Suprapubic skin (tissue), 4 donors: ENCODE data around the gene LOXHD1. TPM values are rescaled to one million over a fixed set of nuclear protein-coding genes. Genes with fewer than 3 reads are reported as not detected.

Experiments
- DNase-seq, 2 donors: peaks; one replicate each; pipeline ENCODE4 v3.0.0-alpha.2; 2019; ENCODE audit warnings: low spot score in 2 of 2
- H3K27ac ChIP-seq: fragments of 200-600 bp; sonication (generic); one replicate; pipeline ENCODE4 v1.5.1; 2019
- H3K27me3 ChIP-seq: fragments of 200-600 bp; sonication (generic); one replicate; pipeline ENCODE4 v1.5.1; 2019
- H3K36me3 ChIP-seq: fragments of 200-600 bp; sonication (generic); one replicate; pipeline ENCODE4 v1.5.1; 2019
- H3K4me1 ChIP-seq: fragments of 200-600 bp; sonication (generic); one replicate; pipeline ENCODE4 v1.5.1; 2019
- H3K4me3 ChIP-seq: fragments of 200-600 bp; sonication (generic); one replicate; pipeline ENCODE4 v1.5.1; 2019; ENCODE audit warnings: mild to moderate bottlenecking
- H3K9me3 ChIP-seq: fragments of 200-600 bp; sonication (generic); one replicate; pipeline ENCODE4 v1.5.1; 2019
- EP300 ChIP-seq: sonication (generic); formaldehyde crosslinking; IDR thresholded peaks from one replicate; pipeline ENCODE4 v1.6.1; 2017; ENCODE audit warnings: antibody characterized with exemption
- POLR2A ChIP-seq, 2 donors: fragments of 450-650 bp; IDR thresholded peaks; one replicate each; pipeline ENCODE4 v1.6.1; 2017; ENCODE audit warnings: antibody characterized with exemption in 2 of 2, mild to moderate bottlenecking in 2 of 2, moderate library complexity in 2 of 2
- POLR2AphosphoS5 ChIP-seq, 3 donors: sonication (generic); formaldehyde crosslinking; IDR thresholded peaks; one replicate each; pipeline ENCODE4 v1.6.1; 2017; ENCODE audit warnings: antibody characterized with exemption in 3 of 3
- WGBS: methylation state at CpG from one replicate; pipeline ENCODE4 v1.1.5; 2018; 5-methylcytosine and 5-hydroxymethylcytosine counted together
- total RNA-seq, 4 donors: library from RNA; depleted of rRNA; stranded (reverse); fragments of >200 nt; gene quantifications; one replicate each; pipeline ENCODE4 v1.1.0, GENCODE V29; 2016
- TF ChIP-seq, protein P1 (sequence below), 2 donors: fragments of 200-600 bp in 1 of 2; fragments of 450-650 bp in 1 of 2; sonication (generic) in 1 of 2; IDR thresholded peaks; one replicate each; pipeline ENCODE4 v1.5.1; 2016 to 2019; ENCODE audit warnings: antibody characterized with exemption in 2 of 2, mild to moderate bottlenecking in 1 of 2, moderate library complexity in 1 of 2

The LOXHD1 gene
- total RNA-seq, 4 donors from 2014 or later = 0.16 to 0.30 (median 0.18) TPM; not detected in 1

DNA sequence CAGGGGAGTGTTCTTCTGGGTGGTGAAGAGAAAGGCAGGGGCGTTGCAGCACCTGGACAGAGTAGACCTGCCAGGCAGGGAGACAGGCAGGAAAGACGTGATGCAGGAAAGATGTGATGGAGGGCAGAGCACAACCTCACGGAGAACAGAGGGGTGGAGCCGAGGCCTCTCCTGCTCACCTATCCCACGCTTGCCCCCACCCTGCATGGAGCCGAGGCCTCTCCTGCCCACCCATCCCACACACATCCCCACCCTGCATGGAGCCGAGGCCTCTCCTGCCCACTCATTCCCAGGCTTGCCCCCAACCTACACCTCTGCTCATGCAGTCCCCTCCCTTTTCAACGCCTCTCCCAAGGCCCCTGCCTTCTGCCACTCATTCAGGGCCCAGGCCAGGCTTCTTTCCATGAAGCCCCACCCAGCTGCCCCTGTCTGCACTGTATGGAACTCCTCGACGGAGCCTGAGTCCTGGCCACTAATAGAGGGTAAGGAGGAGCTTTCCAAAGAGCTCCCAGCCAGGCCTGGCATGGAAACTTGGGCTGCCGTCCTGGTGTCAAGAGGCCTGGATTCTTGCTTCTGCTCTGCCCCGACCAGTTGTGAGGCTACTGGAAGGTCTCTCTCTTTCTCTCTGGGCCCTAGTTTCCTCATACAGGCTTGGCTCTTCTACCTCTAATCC, 32.0 kb upstream of the LOXHD1 start:
- DNase-seq = no peak
- TF ChIP-seq EP300 (no peak), POLR2A (IDR thresholded peaks at IDR 0.05) (no peak)
- TF ChIP-seq, protein P1, sequence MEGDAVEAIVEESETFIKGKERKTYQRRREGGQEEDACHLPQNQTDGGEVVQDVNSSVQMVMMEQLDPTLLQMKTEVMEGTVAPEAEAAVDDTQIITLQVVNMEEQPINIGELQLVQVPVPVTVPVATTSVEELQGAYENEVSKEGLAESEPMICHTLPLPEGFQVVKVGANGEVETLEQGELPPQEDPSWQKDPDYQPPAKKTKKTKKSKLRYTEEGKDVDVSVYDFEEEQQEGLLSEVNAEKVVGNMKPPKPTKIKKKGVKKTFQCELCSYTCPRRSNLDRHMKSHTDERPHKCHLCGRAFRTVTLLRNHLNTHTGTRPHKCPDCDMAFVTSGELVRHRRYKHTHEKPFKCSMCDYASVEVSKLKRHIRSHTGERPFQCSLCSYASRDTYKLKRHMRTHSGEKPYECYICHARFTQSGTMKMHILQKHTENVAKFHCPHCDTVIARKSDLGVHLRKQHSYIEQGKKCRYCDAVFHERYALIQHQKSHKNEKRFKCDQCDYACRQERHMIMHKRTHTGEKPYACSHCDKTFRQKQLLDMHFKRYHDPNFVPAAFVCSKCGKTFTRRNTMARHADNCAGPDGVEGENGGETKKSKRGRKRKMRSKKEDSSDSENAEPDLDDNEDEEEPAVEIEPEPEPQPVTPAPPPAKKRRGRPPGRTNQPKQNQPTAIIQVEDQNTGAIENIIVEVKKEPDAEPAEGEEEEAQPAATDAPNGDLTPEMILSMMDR (IDR thresholded peaks at IDR 0.05) = no peak
- Histone ChIP-seq H3K9me3 (no peaks in the 10 kb centered on the region), H3K36me3 (no peaks in the 10 kb centered on the region), H3K27ac (no peak overlapping the region), H3K4me3 (no peak overlapping the region), H3K27me3 (no peaks in the 10 kb centered on the region), H3K4me1 (no peaks in the 10 kb centered on the region)
- WGBS = 73% methylated on average over 12 of the region's 12 CpGs

DNA sequence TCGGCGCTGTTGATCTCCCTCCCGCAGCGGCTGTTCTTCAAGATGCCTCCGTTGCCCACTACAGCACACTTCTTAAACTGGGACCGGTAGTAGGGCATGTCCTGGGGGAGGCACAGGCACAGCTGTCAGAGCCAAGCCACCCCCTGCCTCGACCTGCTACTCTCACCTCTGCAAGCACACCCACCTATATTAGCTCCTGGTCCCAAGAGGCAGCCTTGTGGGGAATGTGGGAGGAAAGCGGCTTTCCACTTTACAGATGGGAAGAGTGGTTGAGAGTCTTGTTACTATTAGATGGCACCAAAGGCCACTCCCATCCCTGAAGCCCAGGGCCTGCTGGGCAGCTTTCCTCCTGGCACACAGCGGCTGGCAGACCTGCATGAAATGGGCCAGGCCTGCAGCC, 29.2 kb upstream of the LOXHD1 start:
- DNase-seq = no peak
- no peaks in the 10 kb centered on the region for H3K4me1 ChIP-seq
- no peaks in the 10 kb centered on the region for H3K27me3 ChIP-seq
- H3K27ac ChIP-seq = no peak overlapping the region
- no peaks in the 10 kb centered on the region for H3K9me3 ChIP-seq
- TF ChIP-seq POLR2A (IDR thresholded peaks at IDR 0.05) (no peak), EP300 (no peak), POLR2AphosphoS5 (IDR thresholded peaks at IDR 0.05) (no peak)
- TF ChIP-seq, protein P1 (IDR thresholded peaks at IDR 0.05) = no peak
- H3K36me3 ChIP-seq = no peaks in the 10 kb centered on the region
- H3K4me3 ChIP-seq = no peak overlapping the region
- WGBS = 83% methylated on average over 8 of the region's 9 CpGs

DNA sequence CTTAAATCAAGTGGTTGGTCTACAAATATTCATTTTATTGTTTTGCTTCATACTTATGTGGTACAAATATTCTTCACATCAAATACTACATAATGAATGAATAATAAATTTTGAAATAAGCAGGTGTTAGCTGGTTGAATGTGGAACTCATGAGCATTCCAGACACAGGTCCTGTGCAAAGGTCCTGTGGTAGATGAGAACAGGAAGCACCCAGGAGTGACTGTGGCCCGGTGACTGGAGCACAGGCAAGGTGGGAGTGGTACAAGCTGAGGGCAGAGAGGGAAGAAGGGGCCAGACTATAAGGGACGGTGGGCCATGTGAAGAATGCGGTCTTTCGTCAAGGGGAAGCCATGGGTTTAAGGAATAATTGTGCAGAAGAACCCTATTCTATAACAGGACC, 26.2 kb upstream of the LOXHD1 start:
- 85% methylated on average over 4 of the region's 4 CpGs for WGBS
- DNase-seq = no peak
- Histone ChIP-seq H3K27ac (no peak overlapping the region), H3K27me3 (no peaks in the 10 kb centered on the region), H3K4me3 (no peak overlapping the region), H3K4me1 (no peaks in the 10 kb centered on the region), H3K36me3 (no peaks in the 10 kb centered on the region), H3K9me3 (no peaks in the 10 kb centered on the region)
- TF ChIP-seq, protein P1 (IDR thresholded peaks at IDR 0.05) = no peak
- TF ChIP-seq POLR2A (IDR thresholded peaks at IDR 0.05) = no peak
- no peak for TF ChIP-seq POLR2AphosphoS5 (IDR thresholded peaks at IDR 0.05)
- TF ChIP-seq EP300 = no peak

DNA sequence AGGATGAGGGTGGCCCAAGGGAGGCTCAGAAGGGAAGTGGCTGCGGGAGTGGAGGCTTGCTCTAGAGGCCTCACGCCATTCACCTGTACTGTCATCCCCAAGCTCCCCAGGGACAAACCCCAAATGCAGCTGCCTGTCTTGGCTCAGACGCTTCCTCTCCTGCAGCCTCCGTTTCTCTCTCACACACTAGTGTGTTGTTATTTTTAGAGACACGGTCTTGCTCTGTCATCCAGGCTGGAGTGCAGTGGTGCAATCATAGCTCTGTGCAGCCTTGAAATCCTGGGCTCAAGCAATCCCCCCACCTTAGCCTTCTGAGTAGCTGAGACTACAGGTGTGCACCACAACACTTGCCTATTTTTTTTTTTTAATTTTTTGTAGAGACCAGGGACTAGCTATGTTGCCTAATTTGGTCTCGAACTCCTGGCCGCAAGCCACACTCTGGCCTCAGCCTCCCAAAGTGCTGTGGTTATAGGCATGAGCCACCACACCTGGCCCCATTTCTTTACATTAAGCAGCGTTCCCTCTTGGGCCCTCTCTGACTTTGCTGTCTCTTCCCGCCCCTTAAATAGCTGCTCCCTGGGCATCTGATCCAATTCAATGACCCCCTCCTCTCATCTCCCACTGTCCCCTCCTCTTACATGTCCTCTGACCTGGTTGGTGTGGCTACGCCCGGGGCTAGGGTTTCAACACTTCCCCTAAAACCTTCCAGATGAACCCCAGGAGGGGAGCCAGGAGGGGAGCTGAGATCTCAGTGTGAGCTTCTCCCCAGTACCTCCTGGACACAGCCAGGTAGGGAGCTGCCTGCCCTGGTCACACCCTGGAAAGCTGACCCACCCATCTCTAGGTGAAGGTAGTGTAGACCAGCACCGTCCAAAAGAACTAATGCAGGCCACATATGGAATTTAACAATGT, 24.0 kb upstream of the LOXHD1 start:
- Histone ChIP-seq H3K9me3 (no peaks in the 10 kb centered on the region), H3K4me1 (no peaks in the 10 kb centered on the region), H3K36me3 (no peaks in the 10 kb centered on the region), H3K27me3 (no peaks in the 10 kb centered on the region), H3K4me3 (no peak overlapping the region), H3K27ac (no peak overlapping the region)
- 77% methylated on average over 10 of the region's 12 CpGs for WGBS
- TF ChIP-seq POLR2A (IDR thresholded peaks at IDR 0.05) (no peak), EP300 (no peak)
- TF ChIP-seq, protein P1 (IDR thresholded peaks at IDR 0.05) = no peak
- no peak for DNase-seq
